ENCODE data around the gene ATAD3C.

DNA sequence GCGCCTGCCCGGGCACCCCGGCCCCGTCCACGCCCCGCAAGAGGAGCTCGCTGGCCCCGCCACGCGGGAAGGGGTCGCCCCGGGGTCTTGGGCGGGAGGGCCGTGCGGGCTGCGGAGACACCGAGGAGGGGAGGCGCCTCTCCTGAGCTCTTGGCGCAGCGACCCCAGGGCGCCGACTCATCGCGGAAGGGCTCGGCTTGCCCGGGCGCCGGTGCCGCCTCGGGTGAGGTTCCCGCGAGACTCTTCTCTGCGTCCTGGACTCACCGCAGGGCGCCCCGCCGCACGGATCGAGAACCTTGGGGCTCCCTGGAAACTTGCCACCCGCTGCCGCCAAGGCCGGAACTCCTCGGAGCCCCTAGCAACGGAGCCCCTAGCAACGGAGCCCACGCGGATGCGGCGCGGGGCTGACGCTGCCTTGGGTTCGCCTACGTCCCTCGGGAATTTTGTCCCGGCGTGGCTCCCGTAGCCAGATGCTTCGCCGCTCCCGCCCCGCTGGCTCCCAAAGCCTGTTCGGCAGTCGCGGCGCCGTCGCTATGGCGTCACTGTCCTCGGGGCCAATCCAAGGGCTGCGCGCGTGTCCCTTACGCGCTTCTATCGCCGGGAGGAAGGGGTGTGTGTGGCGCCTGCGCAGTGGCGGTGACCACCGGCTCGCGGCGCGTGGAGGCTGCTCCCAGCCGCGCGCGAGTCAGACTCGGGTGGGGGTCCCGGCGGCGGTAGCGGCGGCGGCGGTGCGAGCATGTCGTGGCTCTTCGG, 62.2 kb downstream of the ATAD3C start, which contains the start of gene ATAD3A:
- TF ChIP-seq CTCF (tag by site-specific recombination; IDR thresholded peaks at IDR 0.05), result peak; percentile 64; the same call in 1 of the 2 replicates
- TF ChIP-seq, protein P1, sequence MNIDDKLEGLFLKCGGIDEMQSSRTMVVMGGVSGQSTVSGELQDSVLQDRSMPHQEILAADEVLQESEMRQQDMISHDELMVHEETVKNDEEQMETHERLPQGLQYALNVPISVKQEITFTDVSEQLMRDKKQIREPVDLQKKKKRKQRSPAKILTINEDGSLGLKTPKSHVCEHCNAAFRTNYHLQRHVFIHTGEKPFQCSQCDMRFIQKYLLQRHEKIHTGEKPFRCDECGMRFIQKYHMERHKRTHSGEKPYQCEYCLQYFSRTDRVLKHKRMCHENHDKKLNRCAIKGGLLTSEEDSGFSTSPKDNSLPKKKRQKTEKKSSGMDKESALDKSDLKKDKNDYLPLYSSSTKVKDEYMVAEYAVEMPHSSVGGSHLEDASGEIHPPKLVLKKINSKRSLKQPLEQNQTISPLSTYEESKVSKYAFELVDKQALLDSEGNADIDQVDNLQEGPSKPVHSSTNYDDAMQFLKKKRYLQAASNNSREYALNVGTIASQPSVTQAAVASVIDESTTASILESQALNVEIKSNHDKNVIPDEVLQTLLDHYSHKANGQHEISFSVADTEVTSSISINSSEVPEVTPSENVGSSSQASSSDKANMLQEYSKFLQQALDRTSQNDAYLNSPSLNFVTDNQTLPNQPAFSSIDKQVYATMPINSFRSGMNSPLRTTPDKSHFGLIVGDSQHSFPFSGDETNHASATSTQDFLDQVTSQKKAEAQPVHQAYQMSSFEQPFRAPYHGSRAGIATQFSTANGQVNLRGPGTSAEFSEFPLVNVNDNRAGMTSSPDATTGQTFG (tag by site-specific recombination; IDR thresholded peaks at IDR 0.05; ENCODE audit: borderline replicate concordance), result no peak

Measured in HEK293 (cell line).